ENCODE measurements around the gene NRCAM. TPM values are rescaled to one million over a fixed set of nuclear protein-coding genes. Genes with fewer than 3 reads are reported as not detected.

The NRCAM gene
- total and polyA plus RNA-seq, 4 donors = 0.17 to 3.2 (median 0.64) TPM

- Histone ChIP-seq H3K27ac (ENCODE audit: low read depth in 1 of 2, low read length in 2 of 2) (no peak overlapping the region), H3K9ac (ENCODE audit: low read depth in 1 of 2, low read length in 2 of 2) (no peak overlapping the region), H3K4me1 (ENCODE audit: control insufficient read depth in 4 of 4, insufficient read depth in 4 of 4, low read length in 3 of 4) (peaks cover 0 to 2% (median 0%) of the 10 kb centered on the region in 4 donors), H3K4me3 (ENCODE audit: low read depth in 1 of 3, low read length in 3 of 3) (no peak overlapping the region), H3K36me3 (ENCODE audit: control insufficient read depth in 4 of 4, insufficient read depth in 3 of 4, low read depth in 1 of 4, low read length in 3 of 4) (no peaks in the 10 kb centered on the region), H3K27me3 (ENCODE audit: control insufficient read depth in 4 of 4, insufficient read depth in 4 of 4, low read length in 3 of 4) (peaks cover 0 to 3% (median 0%) of the 10 kb centered on the region in 4 donors), H3K9me3 (ENCODE audit: control insufficient read depth in 4 of 4, low read length in 3 of 4) (no peaks in the 10 kb centered on the region)
- 73% methylated on average over 3 of the region's 3 CpGs for WGBS
- DNase-seq (ENCODE audit: low spot score) = no peak
- TF ChIP-seq NR2F2 (IDR thresholded peaks at IDR 0.05) (no peak), HNF4A (conservative IDR thresholded peaks at IDR 0.05) (no peak), RAD21 (IDR thresholded peaks at IDR 0.05) (no peak), CTCF (IDR thresholded peaks at IDR 0.05; ENCODE audit: low read depth, low read length, missing input control) (no peak), ATF3 (IDR thresholded peaks at IDR 0.05) (no peak), EGR1 (IDR thresholded peaks at IDR 0.05; ENCODE audit: low read depth in 2 of 2) (no peak), JUND (IDR thresholded peaks at IDR 0.05) (no peak), FOXA2 (IDR thresholded peaks at IDR 0.05) (no peak), REST (IDR thresholded peaks at IDR 0.05) (no peak), FOXA1 (IDR thresholded peaks at IDR 0.05) (no peak), HNF4G (IDR thresholded peaks at IDR 0.05) (no peak), MAX (IDR thresholded peaks at IDR 0.05) (no peak), RXRA (IDR thresholded peaks at IDR 0.05) (no peak)
Observed at GRCh38 chr7:108283252-108283651, 173.0 kb downstream of the NRCAM start.

GRCh38 chr7:108282427-108282996 is 173.7 kb downstream of the NRCAM start:
- no peak for TF ChIP-seq ATF3 (IDR thresholded peaks at IDR 0.05)
- TF ChIP-seq CTCF (IDR thresholded peaks at IDR 0.05; ENCODE audit: low read depth, low read length, missing input control) = no peak
- TF ChIP-seq TAF1 (conservative IDR thresholded peaks at IDR 0.05) = no peak
- no peak for TF ChIP-seq HNF4G (IDR thresholded peaks at IDR 0.05)
- no peak for TF ChIP-seq GABPA (IDR thresholded peaks at IDR 0.05 in 1 of 2, conservative IDR thresholded peaks at IDR 0.05 in 1 of 2)
- TF ChIP-seq MAX (IDR thresholded peaks at IDR 0.05) = no peak
- no peak overlapping the region for H3K4me3 ChIP-seq (ENCODE audit: low read depth in 1 of 3, low read length in 3 of 3)

More at GRCh38 chr7:108282427-108282996, 173.7 kb downstream of the NRCAM start:
- WGBS = 70% methylated on average over 4 of the region's 4 CpGs
- Histone ChIP-seq H3K27me3 (ENCODE audit: control insufficient read depth in 4 of 4, insufficient read depth in 4 of 4, low read length in 3 of 4) (no peaks in the 10 kb centered on the region), H3K9me3 (ENCODE audit: control insufficient read depth in 4 of 4, low read length in 3 of 4) (no peaks in the 10 kb centered on the region), H3K36me3 (ENCODE audit: control insufficient read depth in 4 of 4, insufficient read depth in 3 of 4, low read depth in 1 of 4, low read length in 3 of 4) (no peaks in the 10 kb centered on the region), H3K9ac (ENCODE audit: low read depth in 1 of 2, low read length in 2 of 2) (no peak overlapping the region), H3K4me1 (ENCODE audit: control insufficient read depth in 4 of 4, insufficient read depth in 4 of 4, low read length in 3 of 4) (peaks cover 0 to 2% (median 0%) of the 10 kb centered on the region in 4 donors), H3K27ac (ENCODE audit: low read depth in 1 of 2, low read length in 2 of 2) (no peak overlapping the region)
- no peak for DNase-seq (ENCODE audit: low spot score)

All from liver (tissue), 9 donors.